Spleen (tissue), 7 donors: ENCODE measurements around the gene WRAP73.
A peak's percentile ranks its signal among the peaks of the same experiment; 100 is the strongest.

ENCODE experiments used
- CTCF ChIP-seq, 11 experiments: fragments of 200-600 bp in 7 of 11; fragments of 450-650 bp in 4 of 11; sonication (generic) in 4 of 11; IDR thresholded peaks in 8 of 11; conservative IDR thresholded peaks in 3 of 11; 1 replicate in 7 of 11; 2 replicates in 4 of 11; pipeline versions ENCODE4 v1.4.0 to v1.8.0; 2016 to 2021; ENCODE audit warnings: antibody characterized with exemption in 11 of 11, inconsistent platforms in 4 of 11, mild to moderate bottlenecking in 1 of 11
- POLR2AphosphoS5 ChIP-seq, 3 donors: sonication (generic); formaldehyde crosslinking; IDR thresholded peaks; one replicate each; pipeline ENCODE4 v1.5.1; 2017; ENCODE audit warnings: antibody characterized with exemption in 3 of 3
- donor health status: DM: no; HTN: no; CAD: no; lungs with moderate emphysema.
- donor health status: DM: no; HTN: no; CAD: no.
- donor health status: DM: no; HTN: no; CAD: no.

- TF ChIP-seq CTCF (IDR thresholded peaks at IDR 0.05 in 8 of 11, conservative IDR thresholded peaks at IDR 0.05 in 3 of 11) (no peak), POLR2AphosphoS5 (IDR thresholded peaks at IDR 0.05) (peak in 1 of 3 donors; percentile 27)
Observed at GRCh38 chr1:3627515-3628253, 22.2 kb downstream of the WRAP73 start.
